H1 (cell line): ENCODE data around the gene ABCA1. TPM values are rescaled to one million over a fixed set of nuclear protein-coding genes. Genes with fewer than 3 reads are reported as not detected.

Experiments used
- CTCF ChIA-PET: fragments of 300-600 bp; sonication (Branson Sonifier 250); formaldehyde crosslinking; loops from one replicate; lab custom pipeline; 2021; ENCODE audit not compliant: partially characterized antibody; lab: Charles Lee
- POLR2A ChIA-PET: fragments of 300-600 bp; sonication (Branson Sonifier 250); formaldehyde crosslinking; loops from one replicate; lab custom pipeline; 2021; ENCODE audit warnings: inconsistent platforms; ENCODE audit not compliant: partially characterized antibody; lab: Charles Lee
- DNase-seq, 2 experiments: peaks; one replicate each; pipeline versions ENCODE4 v3.0.0 to v3.0.0-alpha.2; 2010 to 2022; ENCODE audit warnings: low spot score in 2 of 2, low read depth in 1 of 2, mixed read lengths in 1 of 2
- FAIRE-seq: peaks from 2 replicates; lab custom pipeline; 2011; peaks lifted over from hg19 to GRCh38; lab: Jason Lieb, UNC
- H2AFZ ChIP-seq: 2 replicates; pipeline ENCODE4 v1.8.1; 2012; ENCODE audit warnings: low read length, inconsistent platforms
- H2AK5ac ChIP-seq: 2 replicates; pipeline ENCODE4 v1.6.1; 2013; ENCODE audit warnings: low read depth, low read length
- H2BK120ac ChIP-seq: replicated peaks from 2 replicates; pipeline ENCODE3; 2013; ENCODE audit warnings: low read depth, low read length, inconsistent platforms
- H2BK12ac ChIP-seq: 2 replicates; pipeline ENCODE4 v1.6.1; 2013; ENCODE audit warnings: low read depth, low read length
- H2BK15ac ChIP-seq: 2 replicates; pipeline ENCODE4 v1.6.1; 2013; ENCODE audit warnings: low read length
- H2BK20ac ChIP-seq: 2 replicates; pipeline ENCODE4 v1.6.1; 2013; ENCODE audit warnings: low read length
- H2BK5ac ChIP-seq: 2 replicates; pipeline ENCODE4 v1.6.1; 2013; ENCODE audit warnings: low read depth, low read length
- H3K14ac ChIP-seq: 2 replicates; pipeline ENCODE4 v1.6.1; 2013; ENCODE audit warnings: inconsistent platforms; ENCODE audit not compliant: insufficient read length
- H3K18ac ChIP-seq: 2 replicates; pipeline ENCODE4 v1.6.1; 2013; ENCODE audit warnings: low read length; ENCODE audit errors: extremely low read depth
- H3K23ac ChIP-seq: 2 replicates; pipeline ENCODE4 v1.6.1; 2013; ENCODE audit warnings: inconsistent platforms; ENCODE audit not compliant: insufficient read length
- H3K23me2 ChIP-seq: 2 replicates; pipeline ENCODE4 v1.6.1; 2013; ENCODE audit warnings: low read depth, low read length
- H3K27ac ChIP-seq: 2 replicates; pipeline ENCODE4 v1.6.1; 2011; ENCODE audit warnings: low read depth, low read length, inconsistent platforms
- H3K27me3 ChIP-seq, 4 experiments: replicated peaks in 1 of 4; 1 replicate in 1 of 4; 2 replicates in 3 of 4; pipeline versions ENCODE4 v1.6.1 to v1.8.1; 2011 to 2013; ENCODE audit warnings: low read length in 3 of 4, mild to moderate bottlenecking in 3 of 4, inconsistent platforms in 2 of 4, mixed read lengths in 2 of 4, moderate library complexity in 1 of 4; ENCODE audit not compliant: control insufficient read depth in 3 of 4, insufficient read depth in 3 of 4; ENCODE audit errors: extremely low read depth in 1 of 4
- H3K36me3 ChIP-seq, 4 experiments: 2 replicates each; pipeline versions ENCODE4 v1.6.1 to v1.8.1; 2011 to 2013; ENCODE audit warnings: mild to moderate bottlenecking in 4 of 4, low read length in 3 of 4, moderate library complexity in 2 of 4, control low read depth in 1 of 4, inconsistent platforms in 1 of 4; ENCODE audit not compliant: insufficient read depth in 4 of 4, control insufficient read depth in 2 of 4
- H3K4ac ChIP-seq: replicated peaks from 2 replicates; pipeline ENCODE3; 2013; ENCODE audit warnings: low read length, low read depth, mixed read lengths, inconsistent platforms; ENCODE audit not compliant: insufficient read length
- H3K4me1 ChIP-seq, 4 experiments: replicated peaks in 1 of 4; 1 replicate in 1 of 4; 2 replicates in 3 of 4; pipeline versions ENCODE4 v1.6.1 to v1.8.1; 2011 to 2013; ENCODE audit warnings: low read length in 3 of 4, inconsistent platforms in 2 of 4, mixed read lengths in 1 of 4; ENCODE audit not compliant: insufficient read depth in 4 of 4, control insufficient read depth in 3 of 4
- H3K4me2 ChIP-seq, 2 experiments: 2 replicates each; pipeline versions ENCODE4 v1.6.1 to v1.8.1; 2011 to 2013; ENCODE audit warnings: low read depth in 2 of 2, low read length in 2 of 2, control low read depth in 1 of 2, inconsistent platforms in 1 of 2, mild to moderate bottlenecking in 1 of 2; ENCODE audit not compliant: insufficient read depth in 1 of 2
- H3K4me3 ChIP-seq, 4 experiments: fragments of 200-600, 300-600 bp in 1 of 4; sonication (generic), shearing (Covaris generic), sonication (Bioruptor Twin) in 1 of 4; 2 replicates each; pipeline versions ENCODE4 v1.5.1 to v1.8.1; 2011 to 2016; ENCODE audit warnings: low read length in 4 of 4, low read depth in 3 of 4, control low read depth in 2 of 4, inconsistent platforms in 2 of 4, mild to moderate bottlenecking in 2 of 4, mixed read lengths in 1 of 4, moderate library complexity in 1 of 4; ENCODE audit not compliant: insufficient read depth in 2 of 4; ENCODE audit errors: extremely low read depth in 1 of 4
- H3K56ac ChIP-seq: replicated peaks from 2 replicates; pipeline ENCODE3; 2013; ENCODE audit warnings: low read depth, mild to moderate bottlenecking, mixed read lengths, low read length, inconsistent platforms; ENCODE audit not compliant: insufficient read length
- H3K79me1 ChIP-seq: 2 replicates; pipeline ENCODE4 v1.6.1; 2013; ENCODE audit warnings: low read depth, low read length, control low read depth
- H3K79me2 ChIP-seq, 2 experiments: 2 replicates each; pipeline versions ENCODE4 v1.6.1 to v1.8.1; 2012 to 2013; ENCODE audit warnings: low read length in 2 of 2, mild to moderate bottlenecking in 2 of 2, inconsistent platforms in 1 of 2; ENCODE audit not compliant: insufficient read depth in 2 of 2, control insufficient read depth in 1 of 2
- H3K9ac ChIP-seq, 4 experiments: replicated peaks in 1 of 4; 1 replicate in 1 of 4; 2 replicates in 3 of 4; pipeline versions ENCODE4 v1.6.1 to v1.8.1; 2011 to 2013; ENCODE audit warnings: low read depth in 3 of 4, low read length in 3 of 4, control low read depth in 2 of 4, mild to moderate bottlenecking in 2 of 4, moderate library complexity in 2 of 4, inconsistent platforms in 1 of 4; ENCODE audit errors: extremely low read depth in 1 of 4
- H3K9me3 ChIP-seq, 2 experiments: 2 replicates each; pipeline versions ENCODE4 v1.6.1 to v1.8.1; 2012 to 2013; ENCODE audit warnings: mild to moderate bottlenecking in 2 of 2, moderate library complexity in 2 of 2, control low read depth in 1 of 2, inconsistent platforms in 1 of 2, low read depth in 1 of 2, low read length in 1 of 2, mixed read lengths in 1 of 2; ENCODE audit not compliant: insufficient read depth in 2 of 2
- H4K20me1 ChIP-seq, 2 experiments: replicated peaks in 1 of 2; 2 replicates each; pipeline versions ENCODE3 to v1.8.1; 2011 to 2013; ENCODE audit warnings: inconsistent platforms in 2 of 2, low read length in 2 of 2, mild to moderate bottlenecking in 1 of 2; ENCODE audit not compliant: insufficient read depth in 2 of 2, control insufficient read depth in 1 of 2
- H4K5ac ChIP-seq: 2 replicates; pipeline ENCODE4 v1.6.1; 2013; ENCODE audit warnings: low read length, low read depth, mixed read lengths, inconsistent platforms; ENCODE audit not compliant: insufficient read length
- H4K8ac ChIP-seq: 2 replicates; pipeline ENCODE4 v1.8.0; 2013; ENCODE audit warnings: mild to moderate bottlenecking, moderate library complexity, low read length, inconsistent platforms; ENCODE audit not compliant: insufficient read depth; ENCODE audit errors: extremely low read depth
- H4K91ac ChIP-seq: replicated peaks from 2 replicates; pipeline ENCODE3; 2013; ENCODE audit warnings: low read length, mixed read lengths, inconsistent platforms; ENCODE audit not compliant: insufficient read length
- HDAC6 ChIP-seq: IDR thresholded peaks from one replicate; pipeline ENCODE4 v1.7.1; 2012; ENCODE audit warnings: low read depth, mild to moderate bottlenecking, inconsistent platforms, low read length, moderate library complexity
- WGBS, 2 experiments: shearing (Covaris generic) in 1 of 2; methylation state at CpG; one replicate each; pipeline versions ENCODE4 v1.1.6 to v1.1.7; 2013 to 2015; ENCODE audit warnings: low lambda C conversion rate in 2 of 2, mixed read lengths in 2 of 2, inconsistent platforms in 1 of 2, low coverage in 1 of 2, missing lambda C conversion rate in 1 of 2; ENCODE audit not compliant: insufficient replicate concordance in 2 of 2, insufficient coverage in 1 of 2, insufficient read length in 1 of 2; ENCODE audit errors: extremely low coverage in 1 of 2, missing lambda C conversion rate in 1 of 2; 5-methylcytosine and 5-hydroxymethylcytosine counted together
- polyA plus RNA-seq, 7 experiments: library from polyadenylated mRNA; depleted of rRNA in 3 of 7; stranded (reverse) in 5 of 7; unstranded in 2 of 7; fragments of >200 nt in 5 of 7; fragments of 200-250 nt in 2 of 7; gene quantifications; 1 replicate in 5 of 7; 2 replicates in 1 of 7; 4 replicates in 1 of 7; pipeline versions ENCODE4 v1.2.1 to v1.2.3, GENCODE V29; 2011 to 2013; ENCODE audit warnings: missing spikeins in 2 of 7, mixed read lengths in 2 of 7
- total RNA-seq: library from RNA; stranded (reverse); fragmentation: NEBNext Ultra II Directional; extraction: Animal tissue kit (Norgen Biotek cat#: 25700); gene quantifications from 2 replicates; pipeline ENCODE4 v1.2.1, GENCODE V29; 2021

The ABCA1 gene
- total and polyA plus RNA-seq, 2 of the 8 experiments (the other 6 are each of a cell fraction or from before 2014, with no cell fraction given) = 6.9 to 7.8 TPM

GRCh38 chr9:104795857-104796256, 132.1 kb downstream of the ABCA1 start:
- no peak overlapping the region for H2AFZ ChIP-seq
- no peaks in the 10 kb centered on the region for H3K79me1 ChIP-seq
- peaks cover 0 to 3% of the 10 kb centered on the region in 2 experiments for H4K20me1 ChIP-seq
- H3K4me1 ChIP-seq = no peaks in the 10 kb centered on the region
- no peak overlapping the region for H3K18ac ChIP-seq
- no peak overlapping the region for H2BK5ac ChIP-seq
- no peak overlapping the region for H3K14ac ChIP-seq
- H4K8ac ChIP-seq = no peak overlapping the region
- TF ChIP-seq HDAC6 = no peak
- DNase-seq = peak in 1 of 2 experiments; percentile 32
- WGBS, 2 experiments = 81% methylated on average over 3 of the region's 3 CpGs; no CpG with 5 or more reads in 1 of the 2 experiments
- no peaks in the 10 kb centered on the region for H3K79me2 ChIP-seq
- FAIRE-seq = no peak
- H3K27me3 ChIP-seq = no peaks in the 10 kb centered on the region
- no peaks in the 10 kb centered on the region for H3K9me3 ChIP-seq
- peaks cover 7 to 44% (median 40%) of the 10 kb centered on the region in 4 experiments; a peak in 7 of 8 replicates for H3K36me3 ChIP-seq
- H3K23ac ChIP-seq = no peak overlapping the region
- no peak overlapping the region for H2BK12ac ChIP-seq
- no peak overlapping the region for H3K56ac ChIP-seq
- H2AK5ac ChIP-seq = no peak overlapping the region
- no peak overlapping the region for H2BK15ac ChIP-seq
- no peak overlapping the region for H3K4me2 ChIP-seq
- CTCF ChIA-PET = interaction anchor here (1.2 kb wide), 1 partner anchor 15 kb away, joined by 4 read pairs; no protein-coding TSS in a partner anchor
- H3K23me2 ChIP-seq = no peaks in the 10 kb centered on the region
- no peak overlapping the region for H4K5ac ChIP-seq
- no peak overlapping the region for H3K9ac ChIP-seq
- H2BK120ac ChIP-seq = no peak overlapping the region
- POLR2A ChIA-PET = interaction anchor here (0.7 kb wide), 1 partner anchor 1609 kb away, joined by 3 read pairs; no protein-coding TSS in a partner anchor
- H3K4me3 ChIP-seq = no peak overlapping the region
- H3K27ac ChIP-seq = no peak overlapping the region
- H2BK20ac ChIP-seq = no peak overlapping the region
- H3K4ac ChIP-seq = no peak overlapping the region
- no peak overlapping the region for H4K91ac ChIP-seq
